RWPE2 (cell line): ENCODE results near the gene KRTAP10-3.

Experiments used
- ATAC-seq: fragments of 200-7000 bp; cut with Tn5 transposase; 3 replicates; pipeline ENCODE4 v1.9.1; 2021; ENCODE audit warnings: low read depth
- DNase-seq: peaks from one replicate; pipeline ENCODE4 v3.0.0-alpha.2; 2020; ENCODE audit warnings: low spot score
- H3K27ac ChIP-seq: fragments of 450-650 bp; 2 replicates; pipeline ENCODE4 v1.5.1; 2017; ENCODE audit warnings: mild to moderate bottlenecking; ENCODE audit not compliant: poor library complexity, severe bottlenecking
- H3K27me3 ChIP-seq: fragments of 250-450 bp; sonication (Bioruptor Pico); 2 replicates; pipeline ENCODE4 v1.5.1; 2021; ENCODE audit warnings: mild to moderate bottlenecking, moderate library complexity; ENCODE audit not compliant: insufficient read depth, poor library complexity, severe bottlenecking
- H3K36me3 ChIP-seq: fragments of 250-450 bp; sonication (Bioruptor Pico); 2 replicates; pipeline ENCODE4 v1.5.1; 2020; ENCODE audit warnings: low read depth, mild to moderate bottlenecking, moderate library complexity
- H3K4me1 ChIP-seq: fragments of 250-450 bp; sonication (Bioruptor Pico); 2 replicates; pipeline ENCODE4 v1.5.1; 2021; ENCODE audit warnings: mild to moderate bottlenecking, moderate library complexity; ENCODE audit not compliant: insufficient read depth, poor library complexity, severe bottlenecking
- H3K4me3 ChIP-seq: fragments of 250-450 bp; sonication (Bioruptor Pico); 2 replicates; pipeline ENCODE4 v1.5.1; 2021; ENCODE audit warnings: mild to moderate bottlenecking, moderate library complexity; ENCODE audit not compliant: severe bottlenecking
- H3K9me3 ChIP-seq: fragments of 250-450 bp; sonication (Bioruptor Pico); 2 replicates; pipeline ENCODE4 v1.5.1; 2021; ENCODE audit warnings: mild to moderate bottlenecking, moderate library complexity; ENCODE audit not compliant: severe bottlenecking
- CTCF ChIP-seq: fragments of 450-650 bp; IDR thresholded peaks from one replicate; pipeline ENCODE4 v1.5.1; 2017; ENCODE audit warnings: mild to moderate bottlenecking, moderate library complexity; ENCODE audit not compliant: poor library complexity, severe bottlenecking

KRTAP10-3 gene

GRCh38 chr21:44531606-44532564 lies 26.7 kb downstream of the KRTAP10-3 start:
- no peak for TF ChIP-seq CTCF
- H3K4me3 ChIP-seq: no peak overlapping the region
- H3K36me3 ChIP-seq: no peaks in the 10 kb centered on the region
- ATAC-seq: no peak
- no peak overlapping the region for H3K27ac ChIP-seq
- peak; percentile 45 for DNase-seq
- no peaks in the 10 kb centered on the region for H3K27me3 ChIP-seq
- no peaks in the 10 kb centered on the region for H3K9me3 ChIP-seq
- no peaks in the 10 kb centered on the region for H3K4me1 ChIP-seq

GRCh38 chr21:44530903-44531605 lies 27.5 kb downstream of the KRTAP10-3 start:
- Histone ChIP-seq H3K4me1 (no peaks in the 10 kb centered on the region), H3K27ac (no peak overlapping the region), H3K9me3 (no peaks in the 10 kb centered on the region), H3K36me3 (no peaks in the 10 kb centered on the region), H3K4me3 (no peak overlapping the region), H3K27me3 (no peaks in the 10 kb centered on the region)
- DNase-seq (no peak), ATAC-seq (no peak)
- TF ChIP-seq CTCF: no peak

- H3K4me3 ChIP-seq: no peak overlapping the region
- no peak for TF ChIP-seq CTCF
- DNase-seq (peak; percentile 40), ATAC-seq (no peak)
- H3K27me3 ChIP-seq: no peaks in the 10 kb centered on the region
- H3K36me3 ChIP-seq: no peaks in the 10 kb centered on the region
- H3K27ac ChIP-seq: no peak overlapping the region
- H3K4me1 ChIP-seq: no peaks in the 10 kb centered on the region
- no peaks in the 10 kb centered on the region for H3K9me3 ChIP-seq
Measured at GRCh38 chr21:44530221-44530902, 28.2 kb downstream of the KRTAP10-3 start.

- no peak overlapping the region for H3K4me3 ChIP-seq
- no peaks in the 10 kb centered on the region for H3K4me1 ChIP-seq
- ATAC-seq: no peak
- DNase-seq: no peak
- no peak overlapping the region for H3K27ac ChIP-seq
- no peaks in the 10 kb centered on the region for H3K36me3 ChIP-seq
- no peak for TF ChIP-seq CTCF
- no peaks in the 10 kb centered on the region for H3K27me3 ChIP-seq
- peaks cover under 1% of the 10 kb centered on the region for H3K9me3 ChIP-seq
Measured at GRCh38 chr21:44529503-44530125, 29.0 kb downstream of the KRTAP10-3 start.
